ENCODE data around the gene EPHA3.

DNA sequence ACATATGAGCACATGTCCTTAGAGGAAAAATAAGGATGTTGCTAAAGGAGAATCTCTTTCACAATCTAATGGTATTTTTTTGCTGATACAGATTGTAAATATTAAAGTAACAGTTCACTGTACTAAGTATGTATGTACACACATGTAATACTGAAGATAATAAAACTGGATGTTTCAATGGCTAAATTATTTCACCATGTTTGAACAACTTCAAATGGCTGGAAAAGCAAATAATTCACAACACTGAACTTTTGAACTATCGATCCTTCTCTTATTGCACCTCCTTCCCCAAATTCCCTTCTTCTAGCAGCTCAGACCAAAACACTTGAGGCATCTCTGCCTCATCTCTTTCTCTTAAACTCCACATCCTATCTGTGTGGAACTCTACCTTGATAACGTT is 149.5 kb downstream of the EPHA3 start:
- no peak for TF ChIP-seq POLR2AphosphoS5 (IDR thresholded peaks at IDR 0.05)
- TF ChIP-seq, protein P1, sequence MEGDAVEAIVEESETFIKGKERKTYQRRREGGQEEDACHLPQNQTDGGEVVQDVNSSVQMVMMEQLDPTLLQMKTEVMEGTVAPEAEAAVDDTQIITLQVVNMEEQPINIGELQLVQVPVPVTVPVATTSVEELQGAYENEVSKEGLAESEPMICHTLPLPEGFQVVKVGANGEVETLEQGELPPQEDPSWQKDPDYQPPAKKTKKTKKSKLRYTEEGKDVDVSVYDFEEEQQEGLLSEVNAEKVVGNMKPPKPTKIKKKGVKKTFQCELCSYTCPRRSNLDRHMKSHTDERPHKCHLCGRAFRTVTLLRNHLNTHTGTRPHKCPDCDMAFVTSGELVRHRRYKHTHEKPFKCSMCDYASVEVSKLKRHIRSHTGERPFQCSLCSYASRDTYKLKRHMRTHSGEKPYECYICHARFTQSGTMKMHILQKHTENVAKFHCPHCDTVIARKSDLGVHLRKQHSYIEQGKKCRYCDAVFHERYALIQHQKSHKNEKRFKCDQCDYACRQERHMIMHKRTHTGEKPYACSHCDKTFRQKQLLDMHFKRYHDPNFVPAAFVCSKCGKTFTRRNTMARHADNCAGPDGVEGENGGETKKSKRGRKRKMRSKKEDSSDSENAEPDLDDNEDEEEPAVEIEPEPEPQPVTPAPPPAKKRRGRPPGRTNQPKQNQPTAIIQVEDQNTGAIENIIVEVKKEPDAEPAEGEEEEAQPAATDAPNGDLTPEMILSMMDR (IDR thresholded peaks at IDR 0.05) = no peak
